SU-DHL-6 (cell line): Measurements from ENCODE around the gene PALLD.

Source experiments
- H2AFZ ChIP-seq: fragments of 200-600 bp; sonication (generic); 2 replicates; pipeline ENCODE4 v1.6.1; 2014; ENCODE audit warnings: low read depth, mild to moderate bottlenecking, moderate library complexity, mixed read lengths, antibody characterized with exemption, low read length; ENCODE audit not compliant: severe bottlenecking
- H3F3A ChIP-seq: fragments of 200-600 bp; shearing (Covaris generic); 2 replicates; pipeline ENCODE4 v1.6.0; 2016; ENCODE audit warnings: antibody characterized with exemption, mild to moderate bottlenecking; ENCODE audit not compliant: insufficient read depth
- H3K27ac ChIP-seq: fragments of 200-600 bp; sonication (generic); 2 replicates; pipeline ENCODE4 v1.5.1; 2016; ENCODE audit warnings: low read depth, mild to moderate bottlenecking, low read length, moderate library complexity, mixed read lengths
- H3K27me3 ChIP-seq: fragments of 200-600 bp; sonication (generic), shearing (Covaris generic); 2 replicates; pipeline ENCODE4 v1.6.0; 2014; ENCODE audit warnings: mild to moderate bottlenecking, low read length
- H3K36me3 ChIP-seq: fragments of 200-600 bp; sonication (generic); 2 replicates; pipeline ENCODE4 v1.6.1; 2014; ENCODE audit warnings: mild to moderate bottlenecking, low read length, mixed read lengths
- H3K4me2 ChIP-seq: fragments of 300-600, 200-600 bp; shearing (Covaris generic), sonication (generic); 2 replicates; pipeline ENCODE4 v1.6.0; 2014; ENCODE audit warnings: low read length, low read depth, mild to moderate bottlenecking; ENCODE audit not compliant: poor library complexity, severe bottlenecking
- H3K4me3 ChIP-seq: fragments of 200-600 bp; sonication (generic); 2 replicates; pipeline ENCODE4 v1.5.1; 2014; ENCODE audit warnings: antibody characterized with exemption, low read length, mild to moderate bottlenecking, mixed read lengths; ENCODE audit not compliant: insufficient read depth, poor library complexity, severe bottlenecking
- H3K79me2 ChIP-seq: fragments of 200-600 bp; sonication (generic); 2 replicates; pipeline ENCODE4 v1.6.1; 2014; ENCODE audit warnings: mild to moderate bottlenecking, low read length, moderate library complexity; ENCODE audit not compliant: insufficient read depth
- H3K9ac ChIP-seq: fragments of 200-600 bp; sonication (generic); 2 replicates; pipeline ENCODE4 v1.7.0; 2014; ENCODE audit warnings: mild to moderate bottlenecking, low read length
- H3K9me2 ChIP-seq: fragments of 200-600 bp; sonication (generic); replicated peaks from 2 replicates; pipeline ENCODE4 v1.6.1; 2014; ENCODE audit warnings: low read length; ENCODE audit not compliant: insufficient read depth
- H3K9me3 ChIP-seq: fragments of 200-600 bp; sonication (generic); 2 replicates; pipeline ENCODE4 v1.6.1; 2014; ENCODE audit warnings: low read length, mixed read lengths; ENCODE audit not compliant: insufficient read depth
- H4K20me1 ChIP-seq: fragments of 200-600 bp; sonication (generic); 2 replicates; pipeline ENCODE4 v1.6.1; 2014; ENCODE audit warnings: low read depth, mild to moderate bottlenecking, antibody characterized with exemption, low read length, moderate library complexity, mixed read lengths
- EZH2phosphoT487 ChIP-seq: fragments of 200-600 bp; sonication (generic), shearing (Covaris generic); conservative IDR thresholded peaks from 2 replicates; pipeline ENCODE4 v1.6.1; 2018; ENCODE audit warnings: mild to moderate bottlenecking, antibody characterized with exemption, low read length, moderate library complexity, mixed read lengths
- TF ChIP-seq, protein P1 (sequence below): fragments of 200-600 bp; sonication (generic); IDR thresholded peaks from one replicate; pipeline ENCODE4 v1.5.1; 2017; ENCODE audit warnings: antibody characterized with exemption, mild to moderate bottlenecking, low read length, moderate library complexity; ENCODE audit not compliant: insufficient read depth, poor library complexity, severe bottlenecking

PALLD gene

DNA sequence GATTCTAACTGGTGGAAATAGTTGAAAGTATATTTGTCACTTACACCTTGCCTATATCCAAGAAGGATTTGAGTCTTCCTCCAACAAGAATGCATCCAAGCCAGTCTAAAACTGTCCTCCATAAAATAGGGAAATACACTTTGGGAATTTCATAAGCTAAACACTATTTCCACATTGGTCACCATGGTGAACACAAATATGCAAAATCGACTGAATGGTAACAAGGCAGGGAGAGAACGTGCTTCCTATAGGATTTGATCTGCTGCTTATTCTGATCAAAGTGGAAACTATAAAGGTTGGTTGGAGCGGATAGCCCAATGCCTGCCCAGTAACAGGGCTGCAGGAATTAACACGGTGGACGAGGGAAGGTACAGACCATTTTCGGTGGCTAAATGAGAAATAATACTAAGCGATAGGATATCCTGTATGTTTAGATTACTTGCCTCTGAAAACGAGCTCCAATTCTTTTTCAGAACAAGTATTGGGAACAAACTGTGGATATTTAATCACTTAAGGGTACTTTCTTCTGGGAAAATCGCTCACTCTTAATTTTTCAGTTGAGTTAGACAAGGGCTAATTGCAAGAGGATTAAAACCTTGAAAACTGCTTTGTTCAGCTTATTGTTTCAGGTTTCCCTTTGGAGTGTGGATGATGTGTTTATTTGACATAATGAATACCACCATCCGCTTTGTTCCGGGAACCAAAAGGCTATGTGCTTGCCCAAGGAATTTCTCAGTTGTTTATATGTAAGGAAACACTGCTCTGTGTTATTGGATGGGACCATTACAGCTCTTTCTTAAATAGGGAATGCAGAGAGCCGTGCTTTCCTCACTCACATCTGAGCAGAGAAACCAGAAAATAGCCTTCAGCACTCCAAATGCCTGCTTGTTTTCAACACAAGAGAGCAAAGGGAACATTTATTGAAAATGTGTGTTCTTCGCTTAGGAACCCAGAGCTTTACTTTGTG lies 318.8 kb downstream of the PALLD start:
- H2AFZ ChIP-seq: no peak overlapping the region
- no peaks in the 10 kb centered on the region for H3K27me3 ChIP-seq
- H3K9me2 ChIP-seq: no peaks in the 10 kb centered on the region
- H3K9me3 ChIP-seq: no peaks in the 10 kb centered on the region
- H3K27ac ChIP-seq: no peak overlapping the region
- H3K36me3 ChIP-seq: no peaks in the 10 kb centered on the region
- no peaks in the 10 kb centered on the region for H3K79me2 ChIP-seq
- no peaks in the 10 kb centered on the region for H3F3A ChIP-seq
- H3K9ac ChIP-seq: no peak overlapping the region
- H4K20me1 ChIP-seq: no peaks in the 10 kb centered on the region
- TF ChIP-seq, protein P1, sequence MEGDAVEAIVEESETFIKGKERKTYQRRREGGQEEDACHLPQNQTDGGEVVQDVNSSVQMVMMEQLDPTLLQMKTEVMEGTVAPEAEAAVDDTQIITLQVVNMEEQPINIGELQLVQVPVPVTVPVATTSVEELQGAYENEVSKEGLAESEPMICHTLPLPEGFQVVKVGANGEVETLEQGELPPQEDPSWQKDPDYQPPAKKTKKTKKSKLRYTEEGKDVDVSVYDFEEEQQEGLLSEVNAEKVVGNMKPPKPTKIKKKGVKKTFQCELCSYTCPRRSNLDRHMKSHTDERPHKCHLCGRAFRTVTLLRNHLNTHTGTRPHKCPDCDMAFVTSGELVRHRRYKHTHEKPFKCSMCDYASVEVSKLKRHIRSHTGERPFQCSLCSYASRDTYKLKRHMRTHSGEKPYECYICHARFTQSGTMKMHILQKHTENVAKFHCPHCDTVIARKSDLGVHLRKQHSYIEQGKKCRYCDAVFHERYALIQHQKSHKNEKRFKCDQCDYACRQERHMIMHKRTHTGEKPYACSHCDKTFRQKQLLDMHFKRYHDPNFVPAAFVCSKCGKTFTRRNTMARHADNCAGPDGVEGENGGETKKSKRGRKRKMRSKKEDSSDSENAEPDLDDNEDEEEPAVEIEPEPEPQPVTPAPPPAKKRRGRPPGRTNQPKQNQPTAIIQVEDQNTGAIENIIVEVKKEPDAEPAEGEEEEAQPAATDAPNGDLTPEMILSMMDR: no peak
- TF ChIP-seq EZH2phosphoT487: no peak
- H3K4me2 ChIP-seq: no peak overlapping the region
- no peak overlapping the region for H3K4me3 ChIP-seq

DNA sequence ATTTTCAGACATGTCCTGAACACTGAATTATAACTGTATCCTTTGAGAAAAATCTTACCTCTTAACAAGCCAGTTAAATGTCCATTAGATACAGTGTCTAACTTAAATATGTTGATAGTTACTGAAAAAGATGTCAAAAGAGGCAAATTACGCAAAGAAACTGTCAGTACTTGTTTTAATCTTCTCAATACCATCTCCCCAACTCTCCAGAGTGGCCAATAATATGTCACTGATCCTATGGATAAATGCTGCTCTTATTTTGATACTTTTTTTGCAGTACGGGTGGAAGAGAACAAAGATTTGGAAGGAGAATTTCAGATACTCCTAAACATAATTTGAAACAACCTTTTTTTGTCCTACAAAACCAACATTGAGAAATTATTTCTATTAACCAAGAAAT lies 320.5 kb downstream of the PALLD start:
- Histone ChIP-seq H3K79me2 (no peaks in the 10 kb centered on the region), H3K4me2 (no peak overlapping the region), H3K9ac (no peak overlapping the region), H3K27me3 (no peaks in the 10 kb centered on the region), H3K27ac (no peak overlapping the region), H3K9me3 (no peaks in the 10 kb centered on the region), H3K4me3 (no peak overlapping the region), H3K9me2 (no peaks in the 10 kb centered on the region), H3K36me3 (no peaks in the 10 kb centered on the region), H2AFZ (no peak overlapping the region), H3F3A (no peaks in the 10 kb centered on the region), H4K20me1 (no peaks in the 10 kb centered on the region)
- TF ChIP-seq EZH2phosphoT487: no peak
- TF ChIP-seq, protein P1: no peak

DNA sequence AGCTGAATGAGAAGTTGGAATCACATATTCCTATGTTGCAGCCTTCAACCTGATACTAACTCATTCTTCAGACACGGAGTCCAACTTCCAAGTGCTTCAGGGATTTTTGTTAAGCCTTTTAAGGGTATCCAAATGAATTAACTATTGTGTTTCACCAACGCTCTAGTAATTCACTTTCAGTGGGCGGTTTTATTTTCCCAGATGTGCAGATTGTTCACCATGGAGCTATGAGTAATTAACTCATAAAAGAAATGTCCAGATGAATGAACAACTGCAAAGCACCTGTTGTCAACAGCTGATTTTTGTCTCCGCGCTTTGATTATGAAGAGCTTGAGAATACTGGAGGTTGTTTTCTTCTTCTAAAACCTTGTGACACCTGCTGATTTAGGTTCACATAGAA lies 325.6 kb downstream of the PALLD start:
- no peak for TF ChIP-seq EZH2phosphoT487
- TF ChIP-seq, protein P1: no peak
- no peak overlapping the region for H3K4me2 ChIP-seq
- H3K36me3 ChIP-seq: peaks cover 3% of the 10 kb centered on the region; the same call in 1 of the 2 replicates

More for the DNA sequence above, 325.6 kb downstream of the PALLD start:
- no peak overlapping the region for H3K27ac ChIP-seq
- no peak overlapping the region for H2AFZ ChIP-seq
- no peaks in the 10 kb centered on the region for H3K9me2 ChIP-seq
- no peaks in the 10 kb centered on the region for H3F3A ChIP-seq
- no peaks in the 10 kb centered on the region for H3K79me2 ChIP-seq
- no peaks in the 10 kb centered on the region for H3K9me3 ChIP-seq
- no peaks in the 10 kb centered on the region for H4K20me1 ChIP-seq
- H3K27me3 ChIP-seq: no peaks in the 10 kb centered on the region
- H3K9ac ChIP-seq: no peak overlapping the region
- H3K4me3 ChIP-seq: no peak overlapping the region
